Adrenal gland (tissue), 5 donors: ENCODE measurements around the gene LMAN1L.

Source experiments
- POLR2A ChIP-seq, 2 donors: fragments of 450-650 bp; IDR thresholded peaks; one replicate each; pipeline ENCODE4 v1.6.1; 2017; ENCODE audit warnings: antibody characterized with exemption in 2 of 2, mild to moderate bottlenecking in 2 of 2, moderate library complexity in 1 of 2
- TF ChIP-seq, protein P1 (sequence below), 6 experiments: fragments of 450-650 bp in 4 of 6; fragments of 200-600 bp in 2 of 6; sonication (generic) in 1 of 6; IDR thresholded peaks; 1 replicate in 5 of 6; 2 replicates in 1 of 6; pipeline versions ENCODE4 v1.5.1 to v1.8.0; 2016 to 2021; ENCODE audit warnings: antibody characterized with exemption in 6 of 6, mild to moderate bottlenecking in 2 of 6, moderate library complexity in 1 of 6
- donor health status: DM: no; HTN: no; CAD: no.

DNA sequence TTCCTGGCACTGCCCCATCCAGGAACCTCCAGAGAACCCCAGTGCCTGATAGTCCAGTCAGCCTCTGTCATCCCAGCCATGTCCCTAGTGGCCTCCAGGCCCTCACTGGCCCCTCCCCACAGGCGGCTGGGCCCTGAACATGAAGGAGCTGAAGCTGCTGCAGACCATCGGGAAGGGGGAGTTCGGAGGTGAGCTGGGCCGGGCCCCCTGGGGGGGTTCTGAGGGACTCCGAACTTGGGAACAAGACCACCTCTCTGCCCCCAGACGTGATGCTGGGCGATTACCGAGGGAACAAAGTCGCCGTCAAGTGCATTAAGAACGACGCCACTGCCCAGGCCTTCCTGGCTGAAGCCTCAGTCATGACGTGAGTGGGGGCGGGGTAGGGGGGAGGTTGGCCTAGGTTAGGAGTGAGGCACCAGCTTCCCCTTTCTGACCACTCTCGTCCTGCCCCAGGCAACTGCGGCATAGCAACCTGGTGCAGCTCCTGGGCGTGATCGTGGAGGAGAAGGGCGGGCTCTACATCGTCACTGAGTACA, 12.0 kb upstream of the LMAN1L start:
- TF ChIP-seq, protein P1, sequence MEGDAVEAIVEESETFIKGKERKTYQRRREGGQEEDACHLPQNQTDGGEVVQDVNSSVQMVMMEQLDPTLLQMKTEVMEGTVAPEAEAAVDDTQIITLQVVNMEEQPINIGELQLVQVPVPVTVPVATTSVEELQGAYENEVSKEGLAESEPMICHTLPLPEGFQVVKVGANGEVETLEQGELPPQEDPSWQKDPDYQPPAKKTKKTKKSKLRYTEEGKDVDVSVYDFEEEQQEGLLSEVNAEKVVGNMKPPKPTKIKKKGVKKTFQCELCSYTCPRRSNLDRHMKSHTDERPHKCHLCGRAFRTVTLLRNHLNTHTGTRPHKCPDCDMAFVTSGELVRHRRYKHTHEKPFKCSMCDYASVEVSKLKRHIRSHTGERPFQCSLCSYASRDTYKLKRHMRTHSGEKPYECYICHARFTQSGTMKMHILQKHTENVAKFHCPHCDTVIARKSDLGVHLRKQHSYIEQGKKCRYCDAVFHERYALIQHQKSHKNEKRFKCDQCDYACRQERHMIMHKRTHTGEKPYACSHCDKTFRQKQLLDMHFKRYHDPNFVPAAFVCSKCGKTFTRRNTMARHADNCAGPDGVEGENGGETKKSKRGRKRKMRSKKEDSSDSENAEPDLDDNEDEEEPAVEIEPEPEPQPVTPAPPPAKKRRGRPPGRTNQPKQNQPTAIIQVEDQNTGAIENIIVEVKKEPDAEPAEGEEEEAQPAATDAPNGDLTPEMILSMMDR (IDR thresholded peaks at IDR 0.05): no peak
- no peak for TF ChIP-seq POLR2A (IDR thresholded peaks at IDR 0.05)
